ENCODE results near the gene C15orf39.

C15orf39 gene

GRCh38 chr15:75167588-75168350 is 33.9 kb upstream of the C15orf39 start:
- no peak overlapping the region for H3K4me3 ChIP-seq (ENCODE audit: low read depth, low read length)
- TF ChIP-seq, protein P1, sequence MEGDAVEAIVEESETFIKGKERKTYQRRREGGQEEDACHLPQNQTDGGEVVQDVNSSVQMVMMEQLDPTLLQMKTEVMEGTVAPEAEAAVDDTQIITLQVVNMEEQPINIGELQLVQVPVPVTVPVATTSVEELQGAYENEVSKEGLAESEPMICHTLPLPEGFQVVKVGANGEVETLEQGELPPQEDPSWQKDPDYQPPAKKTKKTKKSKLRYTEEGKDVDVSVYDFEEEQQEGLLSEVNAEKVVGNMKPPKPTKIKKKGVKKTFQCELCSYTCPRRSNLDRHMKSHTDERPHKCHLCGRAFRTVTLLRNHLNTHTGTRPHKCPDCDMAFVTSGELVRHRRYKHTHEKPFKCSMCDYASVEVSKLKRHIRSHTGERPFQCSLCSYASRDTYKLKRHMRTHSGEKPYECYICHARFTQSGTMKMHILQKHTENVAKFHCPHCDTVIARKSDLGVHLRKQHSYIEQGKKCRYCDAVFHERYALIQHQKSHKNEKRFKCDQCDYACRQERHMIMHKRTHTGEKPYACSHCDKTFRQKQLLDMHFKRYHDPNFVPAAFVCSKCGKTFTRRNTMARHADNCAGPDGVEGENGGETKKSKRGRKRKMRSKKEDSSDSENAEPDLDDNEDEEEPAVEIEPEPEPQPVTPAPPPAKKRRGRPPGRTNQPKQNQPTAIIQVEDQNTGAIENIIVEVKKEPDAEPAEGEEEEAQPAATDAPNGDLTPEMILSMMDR (IDR thresholded peaks at IDR 0.05; ENCODE audit: low read depth, low read length) = no peak

GRCh38 chr15:75168374-75168773 is 33.3 kb upstream of the C15orf39 start:
- no peak overlapping the region for H3K4me3 ChIP-seq (ENCODE audit: low read depth, low read length)
- TF ChIP-seq, protein P1 (IDR thresholded peaks at IDR 0.05; ENCODE audit: low read depth, low read length) = no peak

GRCh38 chr15:75170203-75170602 is 31.5 kb upstream of the C15orf39 start:
- no peak overlapping the region for H3K4me3 ChIP-seq (ENCODE audit: low read depth, low read length)
- TF ChIP-seq, protein P1 (IDR thresholded peaks at IDR 0.05; ENCODE audit: low read depth, low read length) = no peak

GRCh38 chr15:75170711-75171341 is 30.9 kb upstream of the C15orf39 start:
- TF ChIP-seq, protein P1 (IDR thresholded peaks at IDR 0.05; ENCODE audit: low read depth, low read length) = no peak
- no peak overlapping the region for H3K4me3 ChIP-seq (ENCODE audit: low read depth, low read length)

GRCh38 chr15:75171408-75171807 is 30.3 kb upstream of the C15orf39 start:
- TF ChIP-seq, protein P1 (IDR thresholded peaks at IDR 0.05; ENCODE audit: low read depth, low read length) = no peak
- H3K4me3 ChIP-seq (ENCODE audit: low read depth, low read length) = no peak overlapping the region

GRCh38 chr15:75172284-75172820 is 29.3 kb upstream of the C15orf39 start:
- no peak overlapping the region for H3K4me3 ChIP-seq (ENCODE audit: low read depth, low read length)
- TF ChIP-seq, protein P1 (IDR thresholded peaks at IDR 0.05; ENCODE audit: low read depth, low read length) = no peak

GRCh38 chr15:75174102-75174501 is 27.6 kb upstream of the C15orf39 start:
- TF ChIP-seq, protein P1 (IDR thresholded peaks at IDR 0.05; ENCODE audit: low read depth, low read length) = no peak
- no peak overlapping the region for H3K4me3 ChIP-seq (ENCODE audit: low read depth, low read length)

Data from WI38 (cell line).